Femur (tissue), 1 donor: Measurements from ENCODE around the gene NPFF.
"Not testable (repeated sequence)": the region's sequence is repeated elsewhere in the genome, so short reads cannot be mapped to it uniquely, and the experiment has no call there.

ENCODE experiments used
- DNase-seq: peaks from one replicate; pipeline ENCODE4 v3.0.0-alpha.2; 2017

NPFF gene, protein sequence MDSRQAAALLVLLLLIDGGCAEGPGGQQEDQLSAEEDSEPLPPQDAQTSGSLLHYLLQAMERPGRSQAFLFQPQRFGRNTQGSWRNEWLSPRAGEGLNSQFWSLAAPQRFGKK

DNA sequence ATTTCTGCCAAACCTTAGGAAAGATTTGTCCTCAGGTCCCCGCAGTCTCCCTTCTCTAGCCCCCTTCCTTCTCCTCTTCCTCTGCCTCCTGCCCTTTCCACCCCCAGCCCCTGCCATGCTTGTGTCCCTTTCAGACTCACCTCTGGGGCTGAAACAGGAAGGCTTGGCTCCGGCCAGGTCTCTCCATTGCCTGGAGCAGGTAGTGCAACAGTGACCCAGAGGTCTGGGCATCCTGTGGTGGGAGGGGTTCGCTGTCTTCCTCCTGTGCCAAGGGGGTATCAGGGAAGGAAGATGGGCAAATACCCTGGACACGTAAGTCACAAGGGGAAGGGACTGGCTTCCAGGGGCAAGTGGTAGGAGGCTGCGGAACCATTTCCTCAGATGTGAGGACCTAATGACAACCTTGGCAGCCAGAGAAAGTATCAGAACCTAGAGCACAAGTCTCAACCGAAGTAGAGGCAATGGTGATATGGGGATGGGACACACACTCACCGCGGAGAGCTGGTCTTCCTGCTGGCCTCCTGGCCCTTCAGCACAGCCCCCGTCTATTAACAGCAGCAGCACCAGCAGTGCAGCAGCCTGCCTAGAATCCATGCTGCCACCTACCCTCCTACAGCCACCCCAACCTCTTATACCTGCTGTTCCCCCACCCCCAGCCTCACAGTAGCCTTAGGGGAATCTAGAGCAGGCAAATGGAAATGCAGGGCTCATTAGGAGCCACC is at the start of gene NPFF:
TSS of gene NPFF (minus strand) at position 604 of the 722 bp plus-strand sequence. CDS start at position 594, 10 bp downstream.
- DNase-seq, result peak; percentile 12

DNA sequence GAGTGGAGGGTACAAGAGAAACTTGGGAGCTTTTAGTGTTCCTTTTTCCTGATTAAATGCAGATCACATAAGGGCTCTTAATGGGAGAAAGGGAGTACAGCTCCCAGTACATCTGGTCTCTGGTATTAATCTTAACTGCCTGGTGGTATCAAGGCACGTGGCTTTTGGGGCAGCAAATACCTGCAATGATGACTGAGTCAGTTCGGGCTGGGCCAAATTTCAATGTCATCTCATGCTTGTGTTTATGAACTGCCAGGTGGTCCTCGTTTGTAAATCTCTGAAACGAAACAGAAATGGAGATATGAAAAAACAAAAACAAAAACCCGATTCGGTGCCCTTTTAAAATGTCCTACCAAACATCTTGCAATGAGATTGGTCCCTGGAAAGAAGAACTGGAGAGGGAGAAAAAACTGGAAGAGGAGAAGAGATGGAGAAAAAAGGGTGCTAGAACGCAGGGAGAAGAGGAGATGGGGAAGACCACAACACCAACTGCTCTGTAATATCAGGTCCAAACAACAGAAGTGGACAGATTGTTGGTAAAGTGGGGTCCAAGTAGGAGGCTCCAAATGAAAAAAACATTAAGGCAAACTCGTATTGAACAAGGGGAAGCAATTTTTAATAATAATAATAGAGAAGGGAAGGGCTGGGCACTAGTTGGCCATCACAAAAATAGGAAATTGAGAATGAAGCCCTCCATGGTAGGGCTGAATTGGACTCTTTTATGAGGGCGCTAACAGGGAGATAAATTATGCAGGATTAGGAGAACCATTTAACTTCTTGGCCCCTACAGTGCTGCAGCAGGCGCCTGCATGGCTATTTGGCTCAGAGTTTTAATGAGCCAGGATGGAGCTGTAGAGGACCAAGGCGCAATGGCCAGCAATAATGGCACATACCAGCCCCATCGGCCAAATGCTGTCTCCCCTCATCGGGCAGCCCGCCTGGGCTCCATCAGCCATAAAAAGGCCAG is 45.4 kb upstream of the NPFF start:
- DNase-seq, result no peak

DNA sequence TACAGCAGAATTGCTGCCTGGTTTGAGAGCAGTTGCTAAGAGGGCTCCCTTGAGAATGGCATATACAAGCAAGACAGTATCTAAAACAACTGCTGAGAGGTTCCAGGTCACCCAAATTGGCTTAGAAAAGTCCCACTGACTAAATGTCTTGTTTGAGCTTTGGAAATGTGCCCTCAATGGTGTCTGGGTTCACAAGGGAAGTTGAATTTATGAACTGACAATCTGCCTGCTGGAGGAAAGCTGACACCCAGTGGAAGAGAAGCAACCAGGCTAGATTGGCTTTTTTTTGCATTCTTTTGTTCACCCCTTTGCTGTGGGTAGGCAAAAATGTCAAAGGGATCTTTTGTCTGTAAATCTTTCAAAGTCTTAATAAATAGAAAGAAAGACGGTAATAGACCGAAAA is 44.6 kb upstream of the NPFF start:
- DNase-seq, result no peak

DNA sequence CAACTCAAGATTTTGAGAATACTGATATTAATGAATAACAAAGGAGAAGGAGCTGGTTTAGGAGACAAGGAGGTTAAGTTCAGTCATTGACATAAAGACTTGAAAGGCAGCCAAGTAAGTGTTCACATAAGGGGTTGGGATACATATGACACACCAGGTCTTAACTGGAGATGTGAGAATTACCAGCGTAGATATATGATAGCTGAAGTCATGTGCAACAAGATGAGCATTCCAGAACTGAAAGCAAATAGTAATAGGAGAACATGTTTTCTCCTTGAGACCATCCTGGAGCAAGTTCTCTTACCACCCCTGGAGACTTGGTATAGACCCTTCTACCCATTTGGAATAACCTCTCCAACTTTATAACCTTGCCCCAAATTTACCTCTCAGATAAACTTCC is 43.3 kb upstream of the NPFF start:
- DNase-seq, result no peak

DNA sequence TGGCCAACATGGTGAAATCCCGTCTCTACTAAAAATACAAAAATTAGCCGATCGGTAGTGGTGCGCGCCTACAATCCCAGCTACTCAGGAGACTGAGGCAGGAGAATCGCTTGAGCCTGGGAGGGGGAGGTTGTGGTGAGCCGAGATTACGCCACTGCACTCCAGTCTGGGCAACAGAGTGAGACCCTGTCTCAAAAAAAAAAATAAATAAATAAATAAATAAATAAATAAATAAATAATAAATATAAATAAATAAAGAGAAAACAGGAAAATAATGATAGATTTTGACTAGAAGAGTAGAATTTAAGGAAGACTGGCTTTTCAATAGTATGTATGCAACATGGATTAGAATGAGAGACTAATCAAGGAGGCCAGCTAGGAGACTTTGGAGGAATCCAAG is 42.8 kb upstream of the NPFF start:
- not testable (repeated sequence) for DNase-seq

DNA sequence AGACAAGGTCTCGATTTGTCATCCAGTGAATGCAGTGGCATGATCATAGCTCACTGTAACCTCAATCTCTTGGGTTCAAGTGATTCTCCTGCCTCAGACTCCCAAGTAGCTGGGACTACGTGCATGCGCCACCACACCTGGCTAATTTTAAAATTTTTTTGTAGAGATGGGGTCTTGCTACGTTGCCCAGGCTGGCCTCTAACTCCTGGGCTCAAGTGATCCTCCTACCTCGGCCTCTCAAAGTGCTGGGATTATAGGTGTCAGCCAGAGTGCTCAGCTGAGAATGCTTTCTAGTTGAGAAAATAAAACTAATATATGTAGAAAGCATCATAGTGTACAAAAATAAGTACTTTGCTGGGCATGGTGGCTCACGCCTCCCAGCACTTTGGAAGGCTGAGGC is 41.1 kb upstream of the NPFF start:
- DNase-seq, result not testable (repeated sequence)

DNA sequence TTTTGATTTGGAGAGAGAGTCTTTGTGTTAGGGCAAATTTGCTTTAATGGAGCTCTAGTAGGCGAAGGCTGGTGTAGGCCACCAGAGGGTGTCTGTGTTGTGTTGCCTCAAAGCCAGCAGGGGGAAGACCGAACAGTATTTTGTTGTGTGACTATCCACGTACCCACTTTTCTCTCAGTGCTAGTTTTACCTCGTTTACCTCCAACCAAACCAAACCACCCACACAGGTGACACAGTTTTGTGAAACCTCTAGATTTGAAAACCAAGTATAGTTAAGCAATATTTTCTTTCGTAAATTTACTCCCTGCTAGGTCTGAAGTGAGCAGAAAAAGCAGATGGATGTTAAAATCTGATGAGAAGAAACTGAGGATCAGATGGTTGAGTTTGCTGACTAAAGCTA is 36.3 kb upstream of the NPFF start:
- DNase-seq, result peak; percentile 76

DNA sequence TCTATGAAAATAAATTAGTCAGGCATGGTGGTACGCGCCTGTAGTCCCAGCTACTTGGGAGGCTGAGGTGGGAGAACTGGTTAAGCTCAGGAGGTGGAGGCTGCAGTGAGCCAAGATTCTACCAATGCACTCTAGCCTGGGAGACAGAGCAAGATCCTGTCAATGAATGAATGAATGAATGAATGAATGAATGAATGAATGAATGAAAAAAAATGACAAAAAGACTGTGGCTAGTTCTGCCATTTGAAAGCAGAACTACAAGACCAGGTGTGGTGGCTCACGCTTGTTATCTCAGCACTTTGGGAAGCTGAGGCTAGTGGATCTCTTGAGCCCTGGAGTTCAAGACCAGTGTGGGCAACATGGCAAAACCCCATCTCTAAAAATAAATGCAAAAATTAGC is 32.2 kb upstream of the NPFF start:
- no peak for DNase-seq

DNA sequence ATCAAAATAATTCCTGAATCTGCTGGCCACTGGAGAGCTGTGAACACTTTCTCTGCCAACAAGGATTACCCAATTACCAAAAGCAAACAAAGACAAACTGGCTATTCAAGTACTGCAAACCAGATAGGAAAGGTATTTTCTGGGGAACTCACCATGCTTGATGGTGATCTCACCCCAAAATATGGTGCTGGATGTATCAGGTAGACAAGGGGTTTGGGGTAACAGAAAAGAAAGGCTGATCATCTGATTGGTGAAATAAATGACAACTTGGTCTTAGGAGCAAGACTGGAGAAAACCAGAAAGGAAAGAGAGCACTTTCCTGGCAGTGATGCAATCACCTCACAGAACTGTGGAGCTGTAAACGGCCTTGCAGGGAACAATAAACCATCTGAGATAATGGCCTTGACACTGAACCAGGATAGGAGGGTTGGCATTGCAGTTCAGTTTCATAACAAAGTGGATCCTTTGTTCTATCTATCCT is 31.0 kb upstream of the NPFF start:
- DNase-seq, result no peak

DNA sequence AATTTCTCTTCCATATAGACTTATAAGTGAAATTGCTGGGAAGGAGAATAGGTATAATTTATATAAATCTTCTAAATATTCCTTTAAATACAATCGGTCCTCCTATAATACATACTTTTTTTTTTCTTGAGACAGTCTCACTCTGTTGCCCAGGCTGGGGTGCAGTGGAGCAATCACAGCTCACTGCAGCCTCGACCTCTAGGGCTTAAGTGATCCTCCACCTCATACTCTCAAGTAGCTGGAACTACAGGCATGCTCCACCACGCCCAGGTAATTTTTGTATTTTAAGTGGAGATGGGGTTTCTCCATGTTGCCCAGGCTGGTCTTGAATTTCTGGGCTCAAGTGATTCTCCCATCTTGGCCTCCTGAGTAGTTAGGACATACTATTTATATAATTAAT is 29.7 kb upstream of the NPFF start:
- no peak for DNase-seq

DNA sequence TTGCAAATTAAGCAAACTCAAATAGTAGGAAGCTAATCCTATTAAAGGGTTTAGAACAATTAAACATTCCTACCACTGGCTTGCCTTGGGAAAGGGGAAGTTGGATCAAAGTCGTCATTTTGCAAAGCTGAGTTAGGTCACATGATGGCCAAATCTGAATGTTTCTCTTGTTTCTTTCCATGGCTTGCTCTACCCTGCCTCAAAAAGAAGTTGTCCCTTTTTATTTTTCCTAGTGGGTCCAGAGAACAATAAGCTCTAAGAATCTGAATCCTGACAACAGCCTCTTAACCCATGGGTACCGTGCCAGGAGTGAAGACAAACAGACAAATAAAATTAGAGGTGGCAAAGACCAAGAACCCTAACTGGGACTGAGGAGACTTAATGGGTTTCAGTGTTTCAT is 26.2 kb upstream of the NPFF start:
- DNase-seq, result no peak

DNA sequence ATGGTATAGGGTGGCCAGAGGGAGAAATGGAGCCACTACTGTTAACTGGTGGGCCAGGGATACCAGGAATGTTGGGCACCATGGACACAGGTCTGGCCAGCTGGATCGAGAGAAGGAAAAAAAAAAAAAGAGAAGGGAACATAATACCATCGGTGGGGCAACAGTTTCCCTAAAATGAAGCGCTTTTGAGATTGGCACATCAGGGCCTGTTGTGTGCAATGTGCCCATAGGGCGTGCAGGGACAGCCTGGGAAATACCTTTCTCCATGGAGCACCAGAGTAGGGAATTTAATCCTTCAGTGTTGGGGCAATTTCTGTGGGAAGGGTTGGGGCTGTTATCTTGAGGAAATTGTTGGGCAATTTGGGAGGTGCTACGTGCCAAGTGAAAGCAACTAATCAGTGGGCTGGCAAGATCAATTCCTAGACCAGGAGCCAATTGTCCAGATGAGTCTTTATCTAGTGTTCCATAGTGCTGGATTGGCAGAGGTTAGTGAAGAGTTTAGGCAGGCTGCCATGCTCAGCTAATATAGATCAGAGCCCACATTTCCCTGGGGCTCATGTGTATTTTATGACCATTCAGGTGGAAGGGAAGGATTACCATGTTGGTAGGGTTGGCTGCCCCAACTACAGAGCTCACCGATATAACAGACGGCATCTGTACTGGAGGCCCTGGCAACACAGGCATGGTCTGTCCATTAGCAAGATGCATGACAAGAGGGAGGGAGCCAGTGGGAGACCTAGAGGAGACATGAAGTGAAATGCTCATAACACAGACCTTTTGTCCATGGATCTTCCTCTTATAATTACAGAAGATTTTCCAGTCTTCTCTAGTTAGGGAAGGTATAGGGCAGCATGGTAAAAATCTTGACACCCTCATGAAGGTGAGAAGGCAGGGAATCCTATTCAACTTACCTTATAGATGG is 25.5 kb upstream of the NPFF start:
- no peak for DNase-seq

DNA sequence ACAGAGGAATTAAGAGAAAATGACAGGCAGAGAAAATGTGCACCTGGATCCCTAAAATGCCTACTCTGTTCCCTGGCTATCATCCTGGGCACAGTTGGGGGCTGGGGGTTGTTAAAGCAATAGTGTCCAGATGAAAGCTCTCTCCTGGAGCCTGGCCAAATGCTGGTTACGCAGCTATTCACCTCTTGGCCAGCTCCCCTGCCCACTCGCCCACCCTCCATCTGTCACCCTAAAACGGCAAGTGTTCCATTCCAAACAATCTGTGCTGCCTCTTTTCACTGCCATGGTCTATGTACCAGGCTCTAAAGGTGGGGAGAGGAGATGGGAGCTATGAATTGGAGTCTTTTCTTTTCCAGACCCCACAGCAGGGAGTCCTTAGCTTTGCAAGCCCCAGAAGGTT is 24.7 kb upstream of the NPFF start:
- DNase-seq, result no peak

DNA sequence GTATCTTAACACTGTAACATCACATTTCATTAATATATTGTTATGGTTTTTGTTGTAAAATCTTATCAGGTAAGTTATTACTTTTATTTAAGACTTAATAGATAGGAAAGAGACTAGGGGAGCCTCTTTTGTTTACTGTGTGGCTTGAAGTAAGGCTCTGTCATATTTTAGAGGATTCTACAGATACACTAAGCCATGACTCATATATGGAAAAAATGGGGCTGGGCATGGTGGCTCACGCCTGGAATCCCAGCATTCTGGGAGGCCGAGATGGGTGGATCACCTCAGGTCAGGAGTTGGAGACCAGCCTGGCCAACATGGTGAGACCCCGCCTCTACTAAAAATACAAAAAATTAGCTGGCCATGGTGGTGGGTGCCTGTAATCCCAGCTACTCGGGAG is 23.6 kb upstream of the NPFF start:
- DNase-seq, result no peak

DNA sequence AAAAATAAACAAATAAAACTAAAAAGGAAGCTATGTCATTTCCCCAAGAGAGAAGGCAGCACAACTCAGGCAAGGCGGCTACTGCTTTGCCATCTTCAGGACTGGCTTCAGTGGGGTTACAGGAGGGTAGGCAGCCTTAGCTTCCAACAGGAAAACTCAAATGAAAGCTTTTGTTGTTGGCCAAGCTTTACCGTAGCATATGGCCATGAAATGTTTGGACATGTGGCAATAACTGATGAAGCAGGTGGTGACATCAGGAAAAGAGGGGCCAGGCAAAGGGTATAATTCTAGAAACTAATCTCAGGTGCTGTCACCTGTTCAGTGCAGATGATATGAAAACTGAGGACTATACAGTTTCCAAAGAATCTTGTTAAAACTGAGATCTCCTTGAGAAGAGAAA is 22.8 kb upstream of the NPFF start:
- no peak for DNase-seq

DNA sequence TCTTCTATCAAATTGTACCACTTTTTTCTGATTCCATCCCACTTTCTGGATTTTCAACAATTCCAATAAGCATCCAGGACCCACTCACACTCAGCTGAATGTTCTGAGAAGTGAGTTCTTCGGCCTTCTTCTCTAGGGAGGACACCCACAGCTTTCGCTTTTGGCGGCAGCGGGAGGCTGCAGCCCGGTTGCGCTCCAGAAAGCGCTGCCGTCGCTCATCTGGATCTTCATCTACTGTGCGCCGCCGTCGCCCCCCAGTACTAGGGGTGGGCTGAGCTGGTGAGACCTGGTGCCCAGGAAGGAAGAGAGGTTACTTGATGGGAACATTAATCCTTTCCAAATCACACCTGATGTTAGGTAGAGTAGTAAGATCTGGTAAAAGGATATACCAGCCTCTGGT is 17.2 kb upstream of the NPFF start:
- DNase-seq, result no peak

DNA sequence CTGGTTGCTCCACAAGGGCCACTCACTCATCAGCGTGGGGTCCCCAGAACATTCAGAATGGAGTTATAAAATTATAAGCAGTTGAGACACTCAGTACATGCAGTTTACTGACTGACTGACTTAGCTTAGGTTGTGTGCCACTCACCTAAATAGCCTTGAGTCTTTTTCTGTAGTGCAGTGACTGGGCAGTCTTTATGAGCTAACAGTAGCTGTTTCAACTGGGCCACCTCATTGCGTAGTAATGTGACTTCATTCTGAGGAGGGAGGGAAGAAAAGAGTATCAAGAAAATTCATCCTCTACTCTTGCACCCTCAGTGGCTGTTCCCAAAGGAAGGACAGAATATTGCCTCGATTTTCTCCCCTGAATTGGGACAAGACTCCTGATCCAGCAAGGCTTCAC is 15.8 kb upstream of the NPFF start:
- no peak for DNase-seq

DNA sequence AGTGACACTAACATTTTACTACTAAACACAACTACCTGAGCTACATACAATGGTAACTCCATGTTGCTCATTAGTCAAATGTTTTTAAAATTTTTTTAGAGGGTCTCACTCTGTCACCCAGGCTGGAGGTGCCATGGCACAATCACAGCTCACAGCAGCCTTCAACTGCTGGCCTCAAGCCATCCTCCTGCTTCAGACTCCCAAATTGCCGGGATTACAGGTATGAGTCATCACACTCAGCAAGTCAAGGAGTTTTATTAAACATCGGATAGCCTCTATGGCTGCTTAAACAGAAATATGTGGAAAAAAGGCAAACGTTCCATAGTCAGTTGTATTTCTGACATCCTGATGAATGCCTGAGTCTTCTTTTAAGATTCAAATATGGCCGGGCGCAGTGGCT is 11.1 kb upstream of the NPFF start:
- no peak for DNase-seq

DNA sequence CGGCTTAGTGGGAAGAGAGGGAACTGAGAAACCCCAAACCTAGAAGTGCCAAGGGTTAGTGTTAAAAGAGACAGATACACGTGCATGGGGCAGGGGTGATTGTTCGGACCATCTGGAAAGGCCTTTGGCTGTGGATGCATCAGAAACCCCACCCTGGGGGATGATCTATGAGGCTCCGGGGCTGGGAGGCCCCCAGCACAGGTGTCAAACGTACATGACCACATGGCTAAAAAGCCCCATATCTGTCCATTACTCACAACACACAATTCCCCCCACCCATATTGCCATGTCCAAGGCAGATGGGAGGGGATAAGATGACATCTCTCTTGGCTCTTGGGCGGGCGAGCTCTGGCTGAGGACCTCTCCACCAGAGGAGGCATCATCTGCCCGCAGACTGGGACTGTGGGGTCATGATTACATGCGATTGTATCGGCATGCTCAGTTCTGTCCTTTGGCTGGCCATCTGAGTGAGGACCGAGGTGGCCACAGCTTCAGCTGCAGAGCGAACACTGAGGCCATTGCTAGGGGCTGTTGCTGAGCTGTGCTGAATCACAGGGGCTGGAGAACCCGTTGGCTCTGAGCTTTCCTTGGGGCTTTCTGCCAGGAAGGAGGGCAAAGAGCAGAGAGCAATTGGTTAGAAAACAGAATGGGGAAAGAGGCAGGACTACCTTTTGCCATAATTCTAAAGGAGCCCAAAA is 9.6 kb upstream of the NPFF start:
- DNase-seq, result no peak

DNA sequence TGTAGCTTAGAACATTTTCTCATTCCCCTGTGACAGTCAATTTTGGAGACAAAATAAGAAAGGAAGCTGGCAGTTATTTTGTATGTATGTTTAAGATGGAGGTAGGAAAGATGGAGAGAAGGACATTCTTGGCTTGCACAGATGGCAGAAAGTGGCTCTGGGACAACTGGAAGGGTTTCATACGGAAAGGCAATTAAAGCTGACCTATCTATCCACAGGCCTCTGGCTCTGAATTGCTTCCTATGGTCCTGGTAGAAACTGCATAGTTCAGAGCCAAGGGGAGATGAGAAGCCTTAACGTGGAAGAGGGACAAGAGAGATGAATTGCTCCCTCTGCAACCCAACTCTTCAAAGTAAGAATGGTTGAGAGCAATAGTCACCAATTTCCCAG is 8.0 kb upstream of the NPFF start:
- no peak for DNase-seq

DNA sequence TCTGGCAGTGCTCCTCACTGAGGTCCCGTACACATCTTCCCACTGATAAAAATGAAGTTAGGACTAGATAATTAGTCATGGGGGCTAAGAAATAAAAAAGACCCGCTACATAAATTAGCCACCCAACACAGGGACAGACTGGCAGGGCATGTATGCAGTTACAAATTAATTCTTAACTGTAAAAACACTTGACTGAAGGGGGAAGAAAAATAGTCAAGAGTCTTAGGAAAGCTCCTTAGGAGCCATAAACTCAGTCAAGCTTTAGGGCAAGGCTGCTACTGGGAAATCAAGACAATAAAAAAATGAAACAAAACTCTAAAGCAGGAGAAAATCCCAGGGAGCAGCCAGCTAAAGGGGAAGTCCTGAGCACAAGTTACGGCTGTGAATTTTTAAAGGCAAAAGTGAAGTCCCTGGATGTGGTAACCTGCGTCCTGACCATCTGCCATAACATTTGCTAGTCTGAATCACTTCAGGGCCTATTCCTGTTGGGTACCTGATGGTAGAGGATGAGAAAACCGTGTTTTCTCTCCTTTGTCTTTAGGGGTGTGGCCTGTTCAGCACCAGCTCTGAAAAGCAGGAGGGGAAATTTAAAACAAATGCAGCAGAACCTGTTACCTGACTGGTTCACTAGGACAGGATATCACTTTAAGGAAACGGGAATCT is 7.5 kb upstream of the NPFF start:
- DNase-seq, result no peak
